Coronary artery (tissue), 2 donors: ENCODE results near the gene MYO5B.

Experiments used
- DNase-seq: peaks from one replicate; pipeline ENCODE4 v3.0.0-alpha.2; 2017; ENCODE audit warnings: low spot score
- H3K27ac ChIP-seq, 2 donors: fragments of 200-600 bp; sonication (generic); one replicate each; pipeline ENCODE4 v1.5.1; 2016 to 2019
- H3K4me3 ChIP-seq: fragments of 200-600 bp; sonication (generic); 2 replicates; pipeline ENCODE4 v1.5.1; 2016; ENCODE audit warnings: mild to moderate bottlenecking, moderate library complexity
- TF ChIP-seq, protein P1 (sequence below): fragments of 200-600 bp; sonication (generic); IDR thresholded peaks from one replicate; pipeline ENCODE4 v1.5.1; 2019; ENCODE audit warnings: antibody characterized with exemption

MYO5B gene

DNA sequence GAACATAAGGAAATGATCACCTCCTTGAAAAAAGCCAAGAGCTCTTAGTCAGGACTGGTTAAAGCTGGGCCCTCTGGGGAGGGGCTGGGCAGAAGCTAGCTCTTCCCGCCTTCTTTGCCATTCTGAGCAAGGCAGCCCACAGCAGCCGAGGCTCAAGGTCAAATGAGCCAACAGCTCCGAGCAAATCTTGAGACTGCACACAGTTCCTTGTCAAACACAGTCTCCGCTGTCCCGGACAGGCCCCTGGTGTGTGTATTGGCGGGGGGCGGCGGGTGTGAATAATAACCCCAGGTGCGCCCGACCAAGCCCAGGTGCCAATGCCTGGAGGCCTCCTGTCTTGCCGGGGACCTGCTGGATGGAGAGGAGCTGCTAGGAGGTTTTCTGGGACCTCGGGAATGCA lies 335.2 kb downstream of the MYO5B start:
- H3K27ac ChIP-seq = no peak overlapping the region
- peak; percentile 45 for DNase-seq
- TF ChIP-seq, protein P1, sequence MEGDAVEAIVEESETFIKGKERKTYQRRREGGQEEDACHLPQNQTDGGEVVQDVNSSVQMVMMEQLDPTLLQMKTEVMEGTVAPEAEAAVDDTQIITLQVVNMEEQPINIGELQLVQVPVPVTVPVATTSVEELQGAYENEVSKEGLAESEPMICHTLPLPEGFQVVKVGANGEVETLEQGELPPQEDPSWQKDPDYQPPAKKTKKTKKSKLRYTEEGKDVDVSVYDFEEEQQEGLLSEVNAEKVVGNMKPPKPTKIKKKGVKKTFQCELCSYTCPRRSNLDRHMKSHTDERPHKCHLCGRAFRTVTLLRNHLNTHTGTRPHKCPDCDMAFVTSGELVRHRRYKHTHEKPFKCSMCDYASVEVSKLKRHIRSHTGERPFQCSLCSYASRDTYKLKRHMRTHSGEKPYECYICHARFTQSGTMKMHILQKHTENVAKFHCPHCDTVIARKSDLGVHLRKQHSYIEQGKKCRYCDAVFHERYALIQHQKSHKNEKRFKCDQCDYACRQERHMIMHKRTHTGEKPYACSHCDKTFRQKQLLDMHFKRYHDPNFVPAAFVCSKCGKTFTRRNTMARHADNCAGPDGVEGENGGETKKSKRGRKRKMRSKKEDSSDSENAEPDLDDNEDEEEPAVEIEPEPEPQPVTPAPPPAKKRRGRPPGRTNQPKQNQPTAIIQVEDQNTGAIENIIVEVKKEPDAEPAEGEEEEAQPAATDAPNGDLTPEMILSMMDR = no peak
- H3K4me3 ChIP-seq = no peak overlapping the region

DNA sequence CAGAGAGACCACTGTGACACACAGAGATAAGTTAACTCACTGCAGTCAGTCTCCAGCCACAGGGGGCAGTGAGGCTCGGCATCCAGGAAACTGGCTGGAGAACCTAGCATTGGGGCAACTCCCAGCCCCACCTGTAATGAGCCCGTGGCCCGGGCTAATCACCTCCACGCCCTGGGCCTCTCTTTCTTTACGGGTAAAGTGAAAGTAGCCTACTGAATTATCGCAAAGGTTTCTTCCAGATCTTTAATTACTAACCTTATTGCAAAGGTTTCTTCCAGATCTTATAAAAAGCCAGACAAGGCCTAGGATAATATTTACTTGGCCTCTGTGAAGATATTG lies 336.0 kb downstream of the MYO5B start:
- Histone ChIP-seq H3K4me3 (no peak overlapping the region), H3K27ac (no peak overlapping the region)
- TF ChIP-seq, protein P1 = no peak
- no peak for DNase-seq

DNA sequence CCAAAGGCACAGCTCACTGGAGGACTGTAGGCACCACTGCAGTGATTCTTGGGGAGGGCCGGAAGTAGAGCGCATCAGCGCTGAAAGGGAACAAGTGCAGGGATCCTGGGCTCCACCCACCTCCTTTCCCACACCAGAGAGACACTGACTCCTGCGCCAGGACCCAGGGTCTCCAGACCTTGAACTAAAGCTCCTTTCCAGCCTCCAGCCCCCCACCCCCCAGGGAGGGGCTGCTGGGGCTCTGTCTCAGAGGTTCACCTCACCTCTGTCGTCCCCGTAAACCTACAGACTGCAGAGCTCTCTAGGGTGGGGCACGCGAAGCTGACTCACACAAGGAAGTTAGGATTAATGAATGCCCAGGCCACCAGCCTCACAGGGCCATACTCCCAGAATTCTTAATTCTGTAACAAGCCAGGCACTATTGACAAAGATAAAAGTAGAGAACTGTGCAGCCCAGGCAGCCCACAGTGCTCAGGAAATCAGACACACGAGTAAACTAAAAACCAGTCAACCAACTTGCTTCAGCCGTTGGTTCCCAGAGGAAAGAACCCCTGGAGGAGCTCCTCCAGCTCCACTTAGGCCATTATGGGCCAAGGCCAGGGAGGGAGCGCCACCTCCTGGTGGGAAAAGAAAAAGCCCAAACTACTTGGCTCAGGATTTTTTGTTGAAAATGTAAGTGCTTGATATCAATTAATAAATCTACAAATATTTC lies 336.5 kb downstream of the MYO5B start:
- Histone ChIP-seq H3K27ac (no peak overlapping the region), H3K4me3 (no peak overlapping the region)
- DNase-seq = peak; percentile 72
- TF ChIP-seq, protein P1 = peak; percentile 66

DNA sequence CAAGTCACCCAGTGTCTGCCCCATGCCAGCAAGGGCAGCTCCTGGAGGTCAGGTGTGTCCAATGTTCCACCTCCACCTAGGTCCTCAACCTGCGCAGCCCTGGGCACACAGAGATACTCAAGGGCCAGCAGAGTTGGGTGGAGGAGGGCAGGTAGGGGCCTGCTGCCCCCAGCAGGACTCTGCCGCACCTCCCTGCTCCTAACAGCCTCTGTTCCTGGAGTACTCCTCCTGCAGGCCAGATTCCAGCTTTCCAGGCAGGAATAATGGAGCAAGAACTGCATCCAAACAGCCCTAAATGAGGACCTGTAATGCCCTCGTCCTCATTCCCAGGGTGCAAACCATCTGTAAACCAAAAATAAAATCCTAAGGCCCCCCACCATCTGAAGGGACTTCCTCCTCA lies 337.2 kb downstream of the MYO5B start:
- TF ChIP-seq, protein P1 = no peak
- Histone ChIP-seq H3K27ac (no peak overlapping the region), H3K4me3 (no peak overlapping the region)
- DNase-seq = peak; percentile 35

DNA sequence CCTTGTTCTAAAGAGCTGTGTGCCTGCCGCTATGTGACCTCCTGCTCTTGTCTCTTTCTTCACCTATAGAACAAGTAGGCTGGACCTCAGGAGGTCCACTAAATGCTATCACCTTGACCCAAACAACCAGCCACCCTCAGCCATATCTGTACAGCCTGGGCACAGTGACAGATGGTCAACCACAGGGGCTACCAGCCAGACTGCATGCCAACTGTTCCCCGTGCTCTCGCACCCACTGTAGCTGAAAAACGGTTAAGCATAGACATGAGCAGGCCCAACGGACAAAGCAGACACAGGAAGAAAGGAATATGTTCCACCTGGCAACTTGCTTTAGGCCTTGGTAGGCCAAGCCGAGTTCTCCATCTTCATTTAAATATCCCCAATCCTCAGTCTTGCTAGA lies 338.5 kb downstream of the MYO5B start:
- TF ChIP-seq, protein P1 = no peak
- no peak overlapping the region for H3K4me3 ChIP-seq
- no peak for DNase-seq
- H3K27ac ChIP-seq = no peak overlapping the region

DNA sequence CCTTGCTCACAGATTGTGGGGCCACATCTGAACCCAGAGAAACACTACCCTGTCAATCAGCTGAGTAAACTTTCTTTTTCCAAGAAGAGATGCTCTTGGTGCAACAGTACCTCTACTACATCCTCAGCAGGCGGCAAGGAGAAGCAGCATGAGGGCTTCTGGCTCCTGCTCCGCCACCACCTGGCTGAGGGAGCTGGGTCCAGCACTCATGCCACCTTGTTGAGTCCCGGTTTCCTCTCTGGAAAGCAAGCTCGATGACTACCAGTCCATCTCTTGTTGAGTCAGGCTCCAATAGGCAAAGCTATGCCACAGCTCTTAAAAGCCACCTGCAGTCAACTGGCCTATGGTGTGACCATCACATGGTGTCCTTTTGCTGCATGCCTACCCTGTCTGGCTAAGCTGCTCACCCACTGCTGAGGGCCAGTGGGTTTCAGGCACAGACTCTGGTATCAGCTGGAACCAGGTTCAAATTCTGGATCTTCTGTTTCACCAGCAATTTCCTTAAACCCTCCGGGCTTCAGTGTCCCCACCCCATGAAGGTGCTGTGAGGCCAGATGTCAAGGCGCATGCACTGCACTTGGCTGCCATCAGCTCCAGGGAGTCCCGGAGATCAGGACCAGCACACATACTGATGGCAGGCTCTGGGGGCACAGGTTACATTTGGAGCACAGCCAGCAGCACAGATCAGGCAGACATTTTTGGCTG lies 339.1 kb downstream of the MYO5B start:
- TF ChIP-seq, protein P1 = no peak
- no peak overlapping the region for H3K4me3 ChIP-seq
- DNase-seq = peak; percentile 55
- no peak overlapping the region for H3K27ac ChIP-seq

DNA sequence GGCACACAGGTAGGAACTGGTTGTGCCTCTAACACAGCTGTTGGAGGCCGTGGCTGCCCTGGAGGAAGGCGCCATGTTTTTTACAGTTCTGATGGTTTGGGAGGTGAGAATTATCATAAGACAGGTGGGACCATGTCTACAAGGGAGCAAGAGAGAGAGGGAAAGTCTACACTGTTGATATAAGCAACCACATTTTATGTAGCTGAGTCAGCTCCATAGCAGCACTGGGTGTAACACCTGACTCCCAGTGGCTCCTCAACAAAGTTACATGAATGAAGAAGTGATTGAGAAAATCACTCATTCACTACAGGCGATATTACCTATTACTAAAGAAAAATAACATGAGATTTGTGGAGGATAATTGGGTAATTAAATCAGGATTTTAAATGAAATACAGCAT lies 340.3 kb downstream of the MYO5B start:
- peak; percentile 9 for DNase-seq
- TF ChIP-seq, protein P1 = no peak
- no peak overlapping the region for H3K27ac ChIP-seq
- no peak overlapping the region for H3K4me3 ChIP-seq
